ENCODE data around the gene SRRM5.

- TF ChIP-seq POLR2AphosphoS5 (IDR thresholded peaks at IDR 0.05) (no peak), CTCF (IDR thresholded peaks at IDR 0.05) (no peak)
Measured at GRCh38 chr19:43622956-43623355, 11.1 kb downstream of the SRRM5 start.
